Measurements from ENCODE around the gene ATRAID. TPM values are rescaled to one million over a fixed set of nuclear protein-coding genes. Genes with fewer than 3 reads are reported as not detected.

Gene ATRAID
- total RNA-seq, 1 donor from 2014 or later: 77.2 TPM

DNA sequence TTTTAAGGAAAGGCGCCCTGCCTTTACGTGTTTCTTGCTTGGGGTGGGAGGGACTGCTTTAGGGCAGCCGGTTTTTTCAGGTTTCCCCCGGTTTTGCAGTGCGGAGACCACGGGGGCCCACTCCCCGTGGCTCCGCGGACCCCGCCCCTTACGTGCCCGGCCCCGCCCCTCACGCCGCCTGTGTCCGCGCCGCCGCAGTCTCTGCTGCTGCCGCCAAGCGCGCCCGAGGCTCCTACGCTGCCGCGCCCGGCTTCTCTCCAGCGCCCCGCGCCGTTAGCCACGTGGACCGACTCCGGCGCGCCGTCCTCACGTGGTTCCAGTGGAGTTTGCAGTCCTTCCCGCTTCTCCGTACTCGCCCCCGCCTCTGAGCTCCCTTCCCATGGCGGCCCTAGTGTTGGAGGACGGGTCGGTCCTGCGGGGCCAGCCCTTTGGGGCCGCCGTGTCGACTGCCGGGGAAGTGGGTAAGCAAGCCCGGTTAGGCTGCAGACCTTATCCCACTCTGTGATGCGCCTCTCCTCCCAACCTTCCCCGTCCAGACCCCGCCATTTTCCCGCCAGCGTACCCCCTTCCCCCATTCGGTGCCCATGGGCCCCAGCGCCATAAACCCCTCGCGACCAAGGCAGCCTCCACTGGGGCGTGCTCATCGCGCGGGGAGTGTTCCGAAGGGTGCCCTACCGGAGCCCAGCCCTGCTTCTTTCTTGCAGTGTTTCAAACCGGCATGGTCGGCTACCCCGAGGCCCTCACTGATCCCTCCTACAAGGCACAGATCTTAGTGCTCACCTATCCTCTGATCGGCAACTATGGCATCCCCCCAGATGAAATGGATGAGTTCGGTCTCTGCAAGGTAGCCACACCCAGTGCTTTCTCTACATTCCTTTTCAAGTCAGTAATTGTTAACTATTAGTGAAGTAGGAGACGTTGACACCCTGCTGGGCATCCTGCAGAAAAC lies 5.6 kb downstream of the ATRAID start, which contains the start of gene CAD:
Gene CAD (plus strand): TSS at position 197 of the 949 bp plus-strand sequence. CDS start 183 bp downstream, at position 380.
- peaks cover 53% of the 10 kb centered on the region for H3K36me3 Mint-ChIP-seq (ENCODE audit: low read depth)
- ATAC-seq (ENCODE audit: low read depth): peak; percentile 85
- peak; percentile 86 for DNase-seq
- no peaks in the 10 kb centered on the region for H3K9me3 Mint-ChIP-seq
- ChIA-PET CTCF (interaction anchor here (1.1 to 1.5 kb wide), 2 partner anchors 62 to 117 kb away, joined by 3 to 4 read pairs; no protein-coding TSS in a partner anchor), POLR2A (no interaction called here)
- no peaks in the 10 kb centered on the region for H3K27me3 Mint-ChIP-seq
- peak within 1 kb of the TSS; percentile 93 for H3K4me3 Mint-ChIP-seq
- TF ChIP-seq CTCF (IDR thresholded peaks at IDR 0.05): no peak
- H3K27ac Mint-ChIP-seq: peak within 1 kb of the TSS; percentile 87
- intact Hi-C loops (cut with micrococcal nuclease): loop anchor here (1.0 to 5.0 kb wide), 5 partner anchors 83 to 430 kb away; partner anchors contain the start of genes ABHD1, CENPA, PREB and TMEM214
- peaks cover 45% of the 10 kb centered on the region for H3K4me1 Mint-ChIP-seq

DNA sequence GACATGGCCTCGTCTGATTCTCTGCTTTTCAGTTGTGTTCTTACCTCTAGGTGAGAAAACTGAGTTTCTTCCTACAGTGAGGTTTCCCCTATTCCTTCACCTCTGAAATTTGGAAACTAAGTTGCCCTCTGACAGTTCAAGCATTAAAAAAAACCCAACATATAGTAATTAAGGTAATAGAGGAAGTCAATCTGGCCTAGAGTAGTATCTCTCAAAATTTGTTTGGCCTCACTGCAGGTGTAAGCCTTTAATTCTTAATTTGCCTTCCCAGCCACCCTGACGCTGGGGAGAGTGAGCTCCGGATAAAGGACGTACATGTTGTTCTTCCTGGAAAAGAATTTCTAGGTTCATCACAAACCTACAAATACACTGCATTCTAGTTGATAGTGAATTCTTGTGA lies 6.8 kb downstream of the ATRAID start:
- H3K27me3 Mint-ChIP-seq: no peaks in the 10 kb centered on the region
- POLR2A ChIA-PET: interaction anchor here (0.6 to 1.1 kb wide), 2 partner anchors 118 to 410 kb away, joined by 3 read pairs; no protein-coding TSS in a partner anchor
- H3K27ac Mint-ChIP-seq: peak overlapping the region; percentile 46
- no peak for TF ChIP-seq CTCF (IDR thresholded peaks at IDR 0.05)
- H3K4me3 Mint-ChIP-seq: peak overlapping the region; percentile 93
- no peaks in the 10 kb centered on the region for H3K9me3 Mint-ChIP-seq
- H3K36me3 Mint-ChIP-seq (ENCODE audit: low read depth): peaks cover 57% of the 10 kb centered on the region
- intact Hi-C loops (cut with micrococcal nuclease): loop anchor here (5.0 kb wide), 1 partner anchor 431 kb away; the partner anchor contains the start of gene CENPA
- DNase-seq (no peak), ATAC-seq (ENCODE audit: low read depth) (peak; percentile 14)
- peaks cover 33% of the 10 kb centered on the region for H3K4me1 Mint-ChIP-seq
- CTCF ChIA-PET: interaction anchor here (1.1 kb wide), 1 partner anchor 61 kb away, joined by 3 read pairs; no protein-coding TSS in a partner anchor

DNA sequence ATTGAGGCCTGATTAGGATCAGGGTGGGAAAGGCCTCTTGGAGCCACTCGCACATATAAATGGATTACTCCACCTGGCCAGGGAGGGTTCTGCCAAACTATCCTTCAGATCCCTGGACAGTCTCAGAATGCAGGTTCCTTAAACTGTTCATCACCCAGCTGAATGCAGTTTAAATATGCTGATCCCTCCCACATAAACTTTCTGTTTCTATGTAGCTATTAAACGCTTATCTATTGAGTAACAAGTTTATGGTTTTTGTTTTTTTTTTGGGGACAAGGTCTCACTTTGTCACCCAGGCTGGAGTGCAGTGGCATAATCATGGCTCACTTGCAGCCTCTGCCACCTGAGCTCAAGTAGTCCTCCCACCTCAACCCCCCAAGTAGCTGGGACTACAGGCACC lies 7.2 kb downstream of the ATRAID start:
- intact Hi-C loops (cut with micrococcal nuclease): loop anchor here (5.0 kb wide), 1 partner anchor 432 kb away; the partner anchor contains the start of gene CENPA
- Mint-ChIP-seq H3K27ac (peak overlapping the region; percentile 46), H3K27me3 (no peaks in the 10 kb centered on the region), H3K4me1 (peaks cover 32% of the 10 kb centered on the region), H3K36me3 (ENCODE audit: low read depth) (peaks cover 58% of the 10 kb centered on the region), H3K4me3 (peak overlapping the region; percentile 93), H3K9me3 (no peaks in the 10 kb centered on the region)
- ChIA-PET POLR2A (interaction anchor here (0.6 to 1.1 kb wide), 2 partner anchors 118 to 409 kb away, joined by 3 read pairs; no protein-coding TSS in a partner anchor), CTCF (interaction anchor here (1.1 kb wide), 1 partner anchor 61 kb away, joined by 3 read pairs; no protein-coding TSS in a partner anchor)
- ATAC-seq (ENCODE audit: low read depth): no peak
- TF ChIP-seq CTCF (IDR thresholded peaks at IDR 0.05): no peak
- no peak for DNase-seq

- Mint-ChIP-seq H3K27ac (no peak overlapping the region), H3K36me3 (ENCODE audit: low read depth) (peaks cover 67% of the 10 kb centered on the region), H3K4me3 (no peak overlapping the region), H3K9me3 (no peaks in the 10 kb centered on the region), H3K4me1 (peaks cover 32% of the 10 kb centered on the region), H3K27me3 (no peaks in the 10 kb centered on the region)
- TF ChIP-seq CTCF (IDR thresholded peaks at IDR 0.05): no peak
- DNase-seq (no peak), ATAC-seq (ENCODE audit: low read depth) (no peak)
- ChIA-PET CTCF (no interaction called here), POLR2A (interaction anchor here (0.7 kb wide), 1 partner anchor 171 kb away, joined by 3 read pairs; no protein-coding TSS in a partner anchor)
- intact Hi-C loops (cut with micrococcal nuclease): no loop called here
These were observed 8.2 kb downstream of the ATRAID start for GRCh38 chr2:27220091-27220490.

GRCh38 chr2:27221166-27221565 lies 9.3 kb downstream of the ATRAID start:
- DNase-seq (no peak), ATAC-seq (ENCODE audit: low read depth) (no peak)
- no peak overlapping the region for H3K27ac Mint-ChIP-seq
- CTCF ChIA-PET: no interaction called here
- POLR2A ChIA-PET: no interaction called here
- peaks cover 29% of the 10 kb centered on the region for H3K4me1 Mint-ChIP-seq
- intact Hi-C loops (cut with micrococcal nuclease): no loop called here
- H3K9me3 Mint-ChIP-seq: no peaks in the 10 kb centered on the region
- no peak for TF ChIP-seq CTCF (IDR thresholded peaks at IDR 0.05)
- H3K36me3 Mint-ChIP-seq (ENCODE audit: low read depth): peaks cover 68% of the 10 kb centered on the region
- no peaks in the 10 kb centered on the region for H3K27me3 Mint-ChIP-seq
- no peak overlapping the region for H3K4me3 Mint-ChIP-seq

Data from activated B cell treated with CpG ODN at 0.5 μM for 24 hours (primary cell).